Panc1 (cell line): Measurements from ENCODE around the gene MMP19.

Experiments
- CTCF ChIP-seq: fragments of 450-650 bp; IDR thresholded peaks from 2 replicates; pipeline ENCODE4 v1.5.1; 2017; ENCODE audit warnings: mild to moderate bottlenecking
- POLR2AphosphoS5 ChIP-seq: IDR thresholded peaks from 2 replicates; pipeline ENCODE4 v1.6.1; 2012; ENCODE audit warnings: mild to moderate bottlenecking, low read depth, low read length, moderate library complexity
- TF ChIP-seq, protein P1 (sequence below), 2 experiments: IDR thresholded peaks; 2 replicates each; pipeline ENCODE4 v1.6.1; 2011 to 2012; ENCODE audit warnings: low read depth in 2 of 2, control low read depth in 1 of 2, low read length in 1 of 2, mild to moderate bottlenecking in 1 of 2, moderate library complexity in 1 of 2; ENCODE audit not compliant: insufficient read depth in 1 of 2

- no peak for TF ChIP-seq CTCF
- no peak for TF ChIP-seq POLR2AphosphoS5
- TF ChIP-seq, protein P1, sequence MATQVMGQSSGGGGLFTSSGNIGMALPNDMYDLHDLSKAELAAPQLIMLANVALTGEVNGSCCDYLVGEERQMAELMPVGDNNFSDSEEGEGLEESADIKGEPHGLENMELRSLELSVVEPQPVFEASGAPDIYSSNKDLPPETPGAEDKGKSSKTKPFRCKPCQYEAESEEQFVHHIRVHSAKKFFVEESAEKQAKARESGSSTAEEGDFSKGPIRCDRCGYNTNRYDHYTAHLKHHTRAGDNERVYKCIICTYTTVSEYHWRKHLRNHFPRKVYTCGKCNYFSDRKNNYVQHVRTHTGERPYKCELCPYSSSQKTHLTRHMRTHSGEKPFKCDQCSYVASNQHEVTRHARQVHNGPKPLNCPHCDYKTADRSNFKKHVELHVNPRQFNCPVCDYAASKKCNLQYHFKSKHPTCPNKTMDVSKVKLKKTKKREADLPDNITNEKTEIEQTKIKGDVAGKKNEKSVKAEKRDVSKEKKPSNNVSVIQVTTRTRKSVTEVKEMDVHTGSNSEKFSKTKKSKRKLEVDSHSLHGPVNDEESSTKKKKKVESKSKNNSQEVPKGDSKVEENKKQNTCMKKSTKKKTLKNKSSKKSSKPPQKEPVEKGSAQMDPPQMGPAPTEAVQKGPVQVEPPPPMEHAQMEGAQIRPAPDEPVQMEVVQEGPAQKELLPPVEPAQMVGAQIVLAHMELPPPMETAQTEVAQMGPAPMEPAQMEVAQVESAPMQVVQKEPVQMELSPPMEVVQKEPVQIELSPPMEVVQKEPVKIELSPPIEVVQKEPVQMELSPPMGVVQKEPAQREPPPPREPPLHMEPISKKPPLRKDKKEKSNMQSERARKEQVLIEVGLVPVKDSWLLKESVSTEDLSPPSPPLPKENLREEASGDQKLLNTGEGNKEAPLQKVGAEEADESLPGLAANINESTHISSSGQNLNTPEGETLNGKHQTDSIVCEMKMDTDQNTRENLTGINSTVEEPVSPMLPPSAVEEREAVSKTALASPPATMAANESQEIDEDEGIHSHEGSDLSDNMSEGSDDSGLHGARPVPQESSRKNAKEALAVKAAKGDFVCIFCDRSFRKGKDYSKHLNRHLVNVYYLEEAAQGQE (IDR thresholded peaks at IDR 0.05; ENCODE audit: insufficient read depth in 1 of 2, low read depth in 2 of 2, low read length in 1 of 2), result no peak
Measured at GRCh38 chr12:55885113-55885512, 42.4 kb upstream of the MMP19 start.
